ENCODE results near the gene PTPN1.

PTPN1 gene

DNA sequence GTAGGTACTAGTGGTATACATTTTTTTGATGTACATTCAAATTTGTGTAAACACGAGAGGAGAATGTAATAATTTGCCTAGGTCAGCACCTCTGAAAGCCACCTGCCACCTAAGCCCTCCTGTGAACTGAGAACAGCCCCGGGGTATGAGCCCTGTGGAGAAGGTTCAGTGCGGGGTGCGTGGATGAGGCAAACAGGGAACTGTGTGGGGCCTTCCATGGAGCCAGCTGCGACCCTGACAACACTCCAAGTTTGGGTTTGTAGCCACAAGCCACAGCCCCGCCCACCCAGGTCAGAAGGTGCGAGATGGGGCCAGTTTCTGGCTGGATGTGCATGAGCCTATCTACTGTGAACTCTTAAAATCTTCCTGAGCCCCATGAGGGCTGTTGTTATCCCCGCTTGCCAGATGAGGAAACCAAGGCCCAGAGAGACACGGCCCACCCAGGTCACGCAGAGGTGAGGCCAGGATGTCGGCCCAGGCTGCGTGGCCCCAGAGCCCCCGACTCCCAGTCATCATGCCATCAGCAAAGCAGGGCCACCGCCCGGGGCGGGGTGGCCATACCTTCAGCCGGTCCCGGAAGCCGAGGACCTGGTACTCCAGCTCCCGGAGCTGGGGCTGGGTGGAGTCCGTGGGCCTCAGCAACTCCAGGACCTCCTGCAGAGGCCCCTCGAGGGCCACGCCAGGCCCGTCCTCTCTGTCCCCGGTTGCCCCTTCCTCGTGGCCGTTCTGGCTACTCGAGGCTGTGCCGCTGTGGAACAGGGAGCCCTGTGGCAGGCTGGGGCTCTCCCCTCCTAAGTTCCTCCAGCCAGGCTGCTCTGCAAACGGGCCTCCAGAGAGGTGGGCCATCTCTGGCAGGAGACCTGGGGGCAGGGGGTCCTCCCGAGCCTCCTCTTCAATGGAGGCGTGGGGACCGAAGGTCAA is 91.6 kb downstream of the PTPN1 start:
- no peak for TF ChIP-seq POLR2A (IDR thresholded peaks at IDR 0.05; ENCODE audit: low read depth, low read length)
- DNase-seq (ENCODE audit: insufficient read length, low spot score) = no peak
- no peak for FAIRE-seq

DNA sequence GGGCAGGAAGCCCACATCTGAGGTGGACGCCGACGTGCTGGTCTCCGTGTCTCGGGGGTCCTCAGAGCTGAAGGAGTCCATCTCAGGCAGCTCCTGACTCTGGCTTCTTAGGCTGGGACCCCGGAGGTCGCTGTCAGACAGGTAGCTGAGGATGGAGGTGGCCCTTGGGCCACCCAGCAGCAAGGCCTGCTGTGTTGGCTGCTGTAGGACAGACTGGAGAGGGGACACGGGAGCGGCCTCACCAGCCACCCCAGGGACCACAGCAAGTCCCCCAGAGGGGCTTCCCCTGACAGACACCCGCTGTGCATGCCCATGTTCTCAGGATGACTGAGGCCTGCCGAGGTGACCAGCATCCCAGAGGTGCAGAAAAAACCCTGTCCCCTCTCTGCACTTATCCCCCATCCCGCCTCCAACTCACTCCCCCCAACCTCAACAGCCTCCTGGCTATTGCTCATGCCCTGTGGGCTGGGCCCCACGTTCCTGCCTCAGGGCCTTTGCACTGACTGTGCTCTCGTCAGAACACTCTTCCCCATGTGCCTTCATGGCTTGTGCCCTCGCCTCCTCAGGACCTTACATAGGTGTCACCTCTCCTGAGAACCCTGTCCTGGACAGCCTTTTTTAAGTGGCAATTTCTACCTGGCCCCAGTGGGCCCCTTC is 92.4 kb downstream of the PTPN1 start:
- no peak for TF ChIP-seq POLR2A (IDR thresholded peaks at IDR 0.05; ENCODE audit: low read depth, low read length)
- DNase-seq (ENCODE audit: insufficient read length, low spot score) (no peak), FAIRE-seq (no peak)

DNA sequence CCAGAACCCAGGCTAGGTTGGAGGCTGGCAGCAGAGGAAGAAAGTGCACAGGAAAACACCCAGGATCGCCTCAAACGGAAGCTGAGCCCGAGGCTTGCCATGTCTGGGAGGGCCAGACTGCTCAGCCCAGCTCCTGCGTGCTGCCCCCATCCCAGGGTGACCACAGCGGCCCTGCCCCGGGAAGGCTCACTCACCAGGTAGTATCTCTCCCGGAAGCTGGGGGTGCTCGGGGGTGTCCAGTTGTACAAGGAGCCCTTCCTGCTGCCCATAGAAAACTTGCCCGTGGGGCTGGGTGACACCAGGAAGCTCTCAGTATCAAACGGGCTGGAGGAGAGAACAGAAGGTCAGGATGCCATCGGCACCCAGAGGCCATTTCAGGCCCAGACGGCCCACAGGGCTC is 94.3 kb downstream of the PTPN1 start:
- FAIRE-seq = no peak
- no peak for DNase-seq (ENCODE audit: insufficient read length, low spot score)
- TF ChIP-seq POLR2A (IDR thresholded peaks at IDR 0.05; ENCODE audit: low read depth, low read length) = no peak

DNA sequence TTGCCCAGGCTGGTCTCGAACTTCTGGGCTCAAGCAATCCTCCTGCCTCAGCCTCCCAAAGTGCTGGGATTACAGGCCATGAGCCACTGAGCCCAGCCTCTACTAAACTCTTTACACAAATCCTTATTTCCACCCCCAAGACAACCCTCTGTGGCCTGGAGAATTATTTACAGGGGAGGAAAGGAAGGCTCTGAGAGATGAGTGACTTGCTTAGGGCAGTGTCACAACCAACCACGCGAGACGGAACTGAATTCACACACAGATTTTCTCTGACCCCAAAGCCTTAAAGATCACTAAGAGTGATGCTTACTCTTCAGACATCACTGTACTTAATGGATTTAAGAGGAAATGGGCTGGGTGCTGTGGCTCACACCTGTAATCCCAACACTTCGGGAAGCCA is 95.0 kb downstream of the PTPN1 start:
- no peak for DNase-seq (ENCODE audit: insufficient read length, low spot score)
- no peak for TF ChIP-seq POLR2A (IDR thresholded peaks at IDR 0.05; ENCODE audit: low read depth, low read length)
- FAIRE-seq = no peak

DNA sequence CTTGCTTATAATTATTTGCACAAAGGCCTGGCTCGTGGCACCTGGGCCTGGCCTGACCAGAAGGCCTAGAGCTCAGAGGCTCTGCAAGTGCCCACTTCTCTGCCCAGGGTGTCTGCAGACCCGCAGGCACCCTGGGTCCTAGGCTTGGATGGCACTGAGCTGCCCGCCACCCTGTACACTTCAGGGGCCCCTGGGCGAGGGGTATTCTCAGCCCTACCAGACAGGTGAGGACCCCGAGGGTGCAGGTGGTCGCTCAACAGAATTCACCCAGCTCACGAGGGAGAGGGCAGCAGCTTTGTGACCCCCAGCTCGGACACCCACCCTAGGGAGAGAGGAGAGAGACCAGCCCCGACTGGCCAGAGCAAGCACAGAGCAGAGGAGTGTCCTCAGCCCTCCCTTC is 97.3 kb downstream of the PTPN1 start:
- DNase-seq (ENCODE audit: insufficient read length, low spot score) (no peak), FAIRE-seq (no peak)
- TF ChIP-seq POLR2A (IDR thresholded peaks at IDR 0.05; ENCODE audit: low read depth, low read length) = no peak

DNA sequence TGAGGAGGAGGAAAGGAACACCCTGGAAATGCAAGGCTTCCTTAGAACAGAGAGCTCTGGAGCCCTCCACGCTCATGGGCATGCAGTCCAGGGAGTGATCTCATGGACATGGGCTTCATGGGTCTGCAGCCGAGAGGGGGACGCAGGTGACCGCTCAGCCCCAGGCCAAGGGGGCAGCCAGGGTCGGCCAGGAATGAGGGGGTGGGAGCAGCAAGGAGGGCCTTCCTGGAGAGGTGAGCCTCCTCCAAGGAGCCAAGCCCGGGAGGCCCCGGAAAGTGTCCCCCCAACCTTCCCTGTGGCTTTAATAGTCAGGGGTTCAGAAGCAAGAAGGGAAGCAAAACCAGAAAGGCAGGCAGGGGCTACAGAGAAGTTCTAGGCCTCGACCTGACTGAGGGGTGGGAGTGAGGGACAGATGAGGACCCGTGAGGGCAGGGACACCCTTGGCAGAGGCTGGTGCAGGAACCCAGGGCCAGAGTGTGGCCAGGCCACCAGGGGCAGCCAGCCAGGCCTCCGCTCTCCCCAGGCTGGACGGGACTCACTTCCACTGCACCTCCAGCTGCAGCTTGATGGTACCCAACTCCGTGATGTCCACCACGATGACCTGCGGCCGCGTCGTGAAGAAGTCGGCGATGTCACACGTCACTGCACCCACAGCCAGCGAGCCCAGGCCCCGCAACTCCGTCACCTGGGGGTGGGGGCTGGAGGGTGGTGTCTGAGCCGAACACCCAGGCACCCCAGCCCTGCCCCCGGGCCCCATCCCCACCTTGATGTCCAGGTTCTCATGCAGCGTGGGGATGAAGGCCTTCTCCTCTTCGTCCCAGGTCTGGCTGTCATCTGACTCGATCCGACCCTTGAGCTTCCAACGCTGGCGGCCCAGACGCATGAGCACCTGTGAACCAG is 97.9 kb downstream of the PTPN1 start:
- DNase-seq (ENCODE audit: insufficient read length, low spot score) = no peak
- TF ChIP-seq POLR2A (IDR thresholded peaks at IDR 0.05; ENCODE audit: low read depth, low read length) = no peak
- FAIRE-seq = no peak

DNA sequence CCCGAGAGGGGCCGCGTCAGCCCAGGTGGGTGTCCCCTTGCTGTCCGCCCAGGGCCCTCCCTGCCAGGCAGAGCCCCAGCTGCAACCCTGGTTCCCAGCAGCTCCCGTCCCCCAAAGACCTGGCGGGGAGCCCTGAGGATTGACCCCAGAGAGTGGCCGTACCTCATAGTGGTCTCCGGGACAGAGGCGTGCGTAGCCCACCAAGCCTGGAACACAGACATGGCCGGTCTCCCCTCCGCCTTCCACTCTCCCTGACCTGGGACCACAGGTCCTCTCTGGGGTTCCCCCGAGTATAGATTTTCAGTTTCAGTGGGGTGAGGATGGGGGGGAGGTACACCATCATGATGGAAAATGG is 98.5 kb downstream of the PTPN1 start:
- FAIRE-seq (no peak), DNase-seq (ENCODE audit: insufficient read length, low spot score) (no peak)
- no peak for TF ChIP-seq POLR2A (IDR thresholded peaks at IDR 0.05; ENCODE audit: low read depth, low read length)

DNA sequence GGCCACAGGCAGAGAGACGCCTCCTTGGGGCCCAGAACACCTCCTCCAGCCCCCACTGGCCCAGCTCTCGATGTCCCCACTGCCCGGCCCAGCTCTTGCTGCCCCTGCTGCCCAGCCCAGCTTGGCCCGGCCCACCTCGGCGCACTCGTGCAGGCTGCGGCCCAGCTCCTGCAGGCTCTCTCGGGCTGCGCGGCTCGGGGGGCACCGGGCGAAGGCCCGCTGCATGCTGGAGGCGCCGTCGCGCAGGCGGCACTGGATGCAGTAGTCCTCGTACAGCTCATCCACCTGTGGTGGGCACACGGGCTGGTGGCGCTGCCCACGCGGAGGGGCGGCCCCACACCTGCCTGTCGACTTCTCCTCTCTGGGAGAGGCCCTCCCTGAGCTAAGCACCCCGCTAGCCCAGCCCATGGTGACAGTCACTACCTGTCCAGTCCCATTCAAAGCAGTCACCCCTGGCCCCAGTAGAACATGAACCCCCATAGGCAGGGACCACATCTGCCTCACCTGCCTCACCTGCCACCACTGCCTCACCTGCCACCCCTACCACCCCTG is 99.3 kb downstream of the PTPN1 start:
- FAIRE-seq = no peak
- no peak for DNase-seq (ENCODE audit: insufficient read length, low spot score)
- no peak for TF ChIP-seq POLR2A (IDR thresholded peaks at IDR 0.05; ENCODE audit: low read depth, low read length)

DNA sequence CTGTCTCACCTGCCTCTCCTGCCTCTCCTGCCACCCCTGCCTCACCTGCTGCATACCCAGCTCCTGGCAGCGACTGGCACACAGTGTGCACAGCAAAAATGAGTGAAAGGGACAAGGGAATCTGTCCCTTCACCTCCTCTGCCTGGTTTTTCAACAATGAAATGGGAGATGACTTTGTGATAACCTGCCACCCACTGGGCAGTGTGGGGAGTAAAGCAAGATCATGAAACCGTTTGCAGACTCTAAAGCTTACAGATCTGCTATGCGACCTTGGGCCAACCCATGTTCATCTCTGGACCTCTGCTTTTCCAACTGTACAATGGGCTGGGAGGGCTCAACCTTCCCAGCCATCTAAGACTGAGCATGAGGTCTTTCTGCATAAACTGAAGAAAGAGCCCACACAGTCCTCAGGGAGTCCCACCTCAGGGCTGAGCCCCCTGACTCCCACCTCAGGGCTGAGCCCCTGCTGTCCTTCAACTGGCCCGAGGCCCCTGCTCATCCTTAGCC is 100.1 kb downstream of the PTPN1 start:
- no peak for DNase-seq (ENCODE audit: insufficient read length, low spot score)
- no peak for TF ChIP-seq POLR2A (IDR thresholded peaks at IDR 0.05; ENCODE audit: low read depth, low read length)
- no peak for FAIRE-seq

DNA sequence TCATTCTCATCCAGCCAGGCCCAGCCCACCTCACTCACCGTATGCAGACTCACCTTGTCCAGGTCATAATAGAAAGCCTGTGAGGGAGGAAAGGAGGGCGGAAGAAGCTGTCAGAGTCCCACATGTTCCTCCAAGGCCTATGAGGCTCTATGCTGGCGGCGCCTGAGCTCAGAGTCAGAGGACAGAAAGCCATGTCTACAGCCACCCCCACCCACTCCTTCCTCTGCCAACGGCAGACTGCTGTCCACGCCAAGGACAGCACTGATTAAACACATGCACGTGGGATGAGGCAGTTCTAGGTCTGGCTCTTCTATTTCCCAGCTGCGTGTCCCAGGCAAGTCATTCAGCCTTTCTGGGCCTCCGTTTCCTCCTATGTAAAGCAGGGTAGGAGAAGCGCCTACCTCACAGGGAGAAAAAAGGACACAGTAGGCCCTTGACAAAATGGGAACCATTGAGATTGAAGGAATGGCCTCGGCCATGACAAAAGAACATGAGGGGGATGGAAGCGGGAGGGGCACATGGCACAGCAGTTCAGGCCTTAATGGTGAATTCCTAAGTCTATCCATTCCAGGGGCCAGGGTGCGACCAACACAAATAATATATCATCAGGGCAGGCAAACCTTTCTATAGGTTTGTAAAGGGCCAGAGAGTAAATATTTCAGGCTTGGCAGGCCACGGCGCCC is 101.1 kb downstream of the PTPN1 start:
- DNase-seq (ENCODE audit: insufficient read length, low spot score) (no peak), FAIRE-seq (no peak)
- no peak for TF ChIP-seq POLR2A (IDR thresholded peaks at IDR 0.05; ENCODE audit: low read depth, low read length)

DNA sequence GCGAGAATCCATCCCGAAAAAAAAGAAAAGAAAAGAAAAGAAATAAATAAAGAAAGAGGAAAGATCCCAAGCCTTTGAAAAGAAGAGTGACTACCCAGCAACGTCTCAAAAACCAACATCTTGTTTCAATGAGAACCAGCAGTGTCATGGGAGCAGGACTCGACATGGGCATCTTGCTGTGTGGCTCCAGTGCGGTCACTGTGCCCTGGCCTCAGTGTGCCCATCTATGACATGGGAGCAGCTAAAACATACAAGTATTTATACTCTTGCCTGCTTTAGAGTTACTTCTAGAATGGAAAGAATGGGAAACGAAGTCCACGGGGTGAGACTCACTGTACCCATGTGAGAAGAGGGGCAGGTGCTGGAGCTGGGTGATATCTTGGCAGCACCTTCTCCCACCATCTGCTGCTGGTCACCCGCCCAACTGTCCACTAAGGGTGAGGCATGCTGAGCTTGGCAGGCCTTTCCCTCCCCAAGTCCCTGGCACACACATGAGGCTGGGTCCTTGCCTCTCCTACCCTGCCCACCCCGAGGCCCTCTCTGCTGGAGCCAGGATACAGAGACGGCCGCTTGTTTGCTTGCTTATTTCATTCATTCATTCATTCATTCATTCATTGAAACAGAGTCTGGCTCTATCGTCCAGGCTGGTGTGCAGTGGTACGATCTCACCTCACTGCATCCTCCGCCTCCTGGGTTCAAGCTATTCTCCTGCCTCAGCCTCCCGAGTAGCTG is 103.4 kb downstream of the PTPN1 start:
- FAIRE-seq (no peak), DNase-seq (ENCODE audit: insufficient read length, low spot score) (no peak)
- TF ChIP-seq POLR2A (IDR thresholded peaks at IDR 0.05; ENCODE audit: low read depth, low read length) = no peak

DNA sequence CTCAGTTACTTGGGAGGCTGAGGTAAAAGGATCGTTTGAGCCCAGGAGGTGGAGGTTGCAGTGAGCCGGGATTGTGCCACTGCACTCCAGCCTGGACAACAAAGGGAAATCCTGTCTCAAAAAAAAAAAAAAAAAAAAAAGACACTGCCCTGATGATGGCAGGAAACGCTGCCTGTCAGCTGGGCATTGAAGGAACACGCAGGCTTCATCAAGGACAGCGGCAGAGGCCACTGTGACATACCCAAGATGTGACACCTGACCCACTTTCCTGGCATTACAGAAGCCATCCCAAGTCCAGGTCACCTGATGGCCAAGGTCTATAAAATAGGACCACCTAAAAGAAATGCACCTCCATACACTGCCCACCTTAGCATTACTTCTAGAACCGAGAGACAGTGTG is 105.2 kb downstream of the PTPN1 start:
- DNase-seq (ENCODE audit: insufficient read length, low spot score) (no peak), FAIRE-seq (no peak)
- no peak for TF ChIP-seq POLR2A (IDR thresholded peaks at IDR 0.05; ENCODE audit: low read depth, low read length)

All from H54 (cell line).